ENCODE measurements around the gene PRUNE2. TPM values are rescaled to one million over a fixed set of nuclear protein-coding genes. Genes with fewer than 3 reads are reported as not detected.

Gene PRUNE2
- total and polyA plus RNA-seq, 9 donors: 2.5 to 45.8 (median 13.7) TPM

- Histone ChIP-seq H3K27me3 (no peaks in the 10 kb centered on the region), H3K4me3 (no peak overlapping the region), H3K27ac (no peak overlapping the region), H3K36me3 (no peaks in the 10 kb centered on the region), H3K9me3 (no peaks in the 10 kb centered on the region), H3K4me1 (ENCODE audit: insufficient read depth) (no peaks in the 10 kb centered on the region)
- TF ChIP-seq CTCF (IDR thresholded peaks at IDR 0.05) (no peak), POLR2A (IDR thresholded peaks at IDR 0.05) (no peak), EP300 (IDR thresholded peaks at IDR 0.05) (no peak)
- DNase-seq: no peak
- 87 to 94% (median 89%) methylated on average over 5 of the region's 5 CpGs for WGBS, 3 donors
- intact Hi-C loops (cut with DNase I): no loop called here
These were observed 240.5 kb downstream of the PRUNE2 start for GRCh38 chr9:76665458-76665857.

DNA sequence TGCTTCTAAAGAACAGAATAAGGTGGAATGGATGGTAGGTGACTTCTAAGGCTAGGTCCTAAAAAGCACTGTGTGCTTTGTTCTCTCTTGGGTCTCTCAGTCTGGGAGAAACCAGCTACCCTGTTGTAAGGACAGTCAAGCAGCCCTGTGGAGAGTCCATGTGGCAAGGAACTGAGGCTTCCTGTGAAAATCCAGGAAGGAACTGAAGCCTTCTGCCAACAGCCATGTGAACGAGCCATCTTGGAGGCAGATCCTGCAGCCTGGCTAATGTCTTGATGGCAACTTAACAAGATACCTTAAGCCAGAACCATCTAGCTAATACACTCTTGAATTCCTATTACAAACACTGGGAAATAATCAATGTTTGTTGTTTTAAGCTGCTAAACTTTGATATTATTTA, 241.8 kb downstream of the PRUNE2 start:
- TF ChIP-seq CTCF (IDR thresholded peaks at IDR 0.05): no peak
- TF ChIP-seq POLR2A (IDR thresholded peaks at IDR 0.05): no peak
- TF ChIP-seq EP300 (IDR thresholded peaks at IDR 0.05): no peak
- Histone ChIP-seq H3K27me3 (no peaks in the 10 kb centered on the region), H3K9me3 (no peaks in the 10 kb centered on the region), H3K4me3 (no peak overlapping the region), H3K27ac (no peak overlapping the region), H3K4me1 (ENCODE audit: insufficient read depth) (no peaks in the 10 kb centered on the region), H3K36me3 (no peaks in the 10 kb centered on the region)
- intact Hi-C loops (cut with DNase I): no loop called here
- no peak for DNase-seq
- WGBS, 3 donors: 71 to 88% (median 83%) methylated on average over 1 of the region's 1 CpG

GRCh38 chr9:76662476-76663281, 243.2 kb downstream of the PRUNE2 start:
- Histone ChIP-seq H3K36me3 (no peaks in the 10 kb centered on the region), H3K27ac (no peak overlapping the region), H3K4me3 (no peak overlapping the region), H3K9me3 (no peaks in the 10 kb centered on the region), H3K27me3 (no peaks in the 10 kb centered on the region), H3K4me1 (ENCODE audit: insufficient read depth) (no peaks in the 10 kb centered on the region)
- DNase-seq: no peak
- 53 to 63% (median 61%) methylated on average over 6 of the region's 6 CpGs for WGBS, 3 donors
- TF ChIP-seq CTCF (IDR thresholded peaks at IDR 0.05) (no peak), POLR2A (IDR thresholded peaks at IDR 0.05) (no peak), EP300 (IDR thresholded peaks at IDR 0.05) (no peak)
- intact Hi-C loops (cut with DNase I): no loop called here

- TF ChIP-seq POLR2A (IDR thresholded peaks at IDR 0.05) (no peak), EP300 (IDR thresholded peaks at IDR 0.05) (no peak), CTCF (IDR thresholded peaks at IDR 0.05) (no peak)
- Histone ChIP-seq H3K27ac (no peak overlapping the region), H3K4me3 (no peak overlapping the region), H3K9me3 (no peaks in the 10 kb centered on the region), H3K36me3 (no peaks in the 10 kb centered on the region), H3K27me3 (no peaks in the 10 kb centered on the region), H3K4me1 (ENCODE audit: insufficient read depth) (no peaks in the 10 kb centered on the region)
- no peak for DNase-seq
- 45 to 60% (median 50%) methylated on average over 6 of the region's 6 CpGs for WGBS, 3 donors
- intact Hi-C loops (cut with DNase I): no loop called here
These were observed 247.2 kb downstream of the PRUNE2 start for GRCh38 chr9:76658510-76659231.
